Fibroblast of lung (primary cell): Measurements from ENCODE around the gene FHIT. TPM values are rescaled to one million over a fixed set of nuclear protein-coding genes. Genes with fewer than 3 reads are reported as not detected.

ENCODE experiments used
- DNase-seq, 2 donors: peaks; one replicate each; pipeline versions ENCODE4 v3.0.0 to v3.0.0-alpha.2; 2010; ENCODE audit warnings: low read depth in 2 of 2
- H2AFZ ChIP-seq: 2 replicates; pipeline ENCODE4 v1.5.1; 2012; ENCODE audit warnings: low read length, control low read depth, inconsistent platforms
- H3K27ac ChIP-seq: 2 replicates; pipeline ENCODE4 v1.5.1; 2011; ENCODE audit warnings: low read length, control low read depth; ENCODE audit not compliant: insufficient read depth
- H3K27me3 ChIP-seq: 2 replicates; pipeline ENCODE4 v1.5.1; 2011; ENCODE audit warnings: mild to moderate bottlenecking, low read length; ENCODE audit not compliant: control insufficient read depth, insufficient read depth
- H3K36me3 ChIP-seq: 2 replicates; pipeline ENCODE4 v1.5.1; 2011; ENCODE audit warnings: low read length; ENCODE audit not compliant: control insufficient read depth, insufficient read depth
- H3K4me1 ChIP-seq: 2 replicates; pipeline ENCODE4 v1.5.1; 2011; ENCODE audit warnings: low read length; ENCODE audit not compliant: control insufficient read depth, insufficient read depth; ENCODE audit errors: extremely low read depth
- H3K4me2 ChIP-seq: 2 replicates; pipeline ENCODE4 v1.5.1; 2011; ENCODE audit warnings: low read length, control low read depth; ENCODE audit not compliant: insufficient read depth; ENCODE audit errors: extremely low read depth
- H3K4me3 ChIP-seq, 4 experiments: fragments of 200-600 bp in 1 of 4; sonication (generic) in 1 of 4; replicated peaks in 1 of 4; 2 replicates each; pipeline ENCODE4 v1.5.1; 2011 to 2016; ENCODE audit warnings: low read length in 4 of 4, low read depth in 3 of 4, mild to moderate bottlenecking in 3 of 4, control low read depth in 2 of 4, inconsistent platforms in 1 of 4, mixed read lengths in 1 of 4; ENCODE audit not compliant: insufficient read depth in 1 of 4; ENCODE audit errors: control extremely low read depth in 1 of 4
- H3K79me2 ChIP-seq: 2 replicates; pipeline ENCODE4 v1.5.1; 2012; ENCODE audit warnings: mild to moderate bottlenecking, low read length, inconsistent platforms; ENCODE audit not compliant: control insufficient read depth, insufficient read depth
- H3K9ac ChIP-seq: 2 replicates; pipeline ENCODE4 v1.5.1; 2011; ENCODE audit warnings: mild to moderate bottlenecking, low read length, control low read depth; ENCODE audit not compliant: insufficient read depth
- H3K9me3 ChIP-seq: 2 replicates; pipeline ENCODE4 v1.5.1; 2012; ENCODE audit warnings: low read depth, low read length; ENCODE audit not compliant: control insufficient read depth, insufficient read depth
- H4K20me1 ChIP-seq: 2 replicates; pipeline ENCODE4 v1.5.1; 2011; ENCODE audit warnings: low read length; ENCODE audit not compliant: control insufficient read depth, insufficient read depth; ENCODE audit errors: extremely low read depth
- CTCF ChIP-seq, 2 donors: IDR thresholded peaks in 1 of 2; conservative IDR thresholded peaks in 1 of 2; 1 replicate in 1 of 2; 2 replicates in 1 of 2; pipeline ENCODE4 v1.5.1; 2011 to 2012; ENCODE audit warnings: low read length in 2 of 2, control low read depth in 1 of 2, inconsistent platforms in 1 of 2, low read depth in 1 of 2, mild to moderate bottlenecking in 1 of 2
- EZH2 ChIP-seq: IDR thresholded peaks from 2 replicates; pipeline ENCODE4 v1.5.1; 2012; ENCODE audit warnings: low read length, control low read depth, mild to moderate bottlenecking; ENCODE audit errors: missing control alignments
- polyA plus RNA-seq, 2 donors: library from polyadenylated mRNA; depleted of rRNA in 1 of 2; stranded (reverse) in 1 of 2; unstranded in 1 of 2; fragments of >200 nt; gene quantifications; 2 replicates each; pipeline ENCODE4 v1.2.1, GENCODE V29; 2011 to 2012; ENCODE audit warnings: missing spikeins in 1 of 2
- total RNA-seq: library from RNA; depleted of rRNA; stranded (reverse); fragments of >200 nt; gene quantifications from 2 replicates; pipeline ENCODE4 v1.2.1, GENCODE V29; 2014

FHIT gene
- total and polyA plus RNA-seq, 2 donors (not counting 1 experiment from before 2014, with no cell fraction given) = 0.79 to 2.1 TPM

GRCh38 chr3:60630953-60631352 lies 620.3 kb downstream of the FHIT start:
- Histone ChIP-seq H3K27ac (no peak overlapping the region), H3K36me3 (no peaks in the 10 kb centered on the region), H3K79me2 (no peaks in the 10 kb centered on the region), H3K9me3 (no peaks in the 10 kb centered on the region), H2AFZ (no peak overlapping the region), H4K20me1 (no peaks in the 10 kb centered on the region), H3K27me3 (no peaks in the 10 kb centered on the region), H3K4me2 (no peak overlapping the region), H3K4me1 (no peaks in the 10 kb centered on the region), H3K9ac (no peak overlapping the region), H3K4me3 (no peak overlapping the region)
- DNase-seq = no peak
- TF ChIP-seq EZH2 (no peak), CTCF (conservative IDR thresholded peaks at IDR 0.05 in 1 of 2, IDR thresholded peaks at IDR 0.05 in 1 of 2; ENCODE audit: low read depth in 1 of 2, low read length in 2 of 2) (no peak)

DNA sequence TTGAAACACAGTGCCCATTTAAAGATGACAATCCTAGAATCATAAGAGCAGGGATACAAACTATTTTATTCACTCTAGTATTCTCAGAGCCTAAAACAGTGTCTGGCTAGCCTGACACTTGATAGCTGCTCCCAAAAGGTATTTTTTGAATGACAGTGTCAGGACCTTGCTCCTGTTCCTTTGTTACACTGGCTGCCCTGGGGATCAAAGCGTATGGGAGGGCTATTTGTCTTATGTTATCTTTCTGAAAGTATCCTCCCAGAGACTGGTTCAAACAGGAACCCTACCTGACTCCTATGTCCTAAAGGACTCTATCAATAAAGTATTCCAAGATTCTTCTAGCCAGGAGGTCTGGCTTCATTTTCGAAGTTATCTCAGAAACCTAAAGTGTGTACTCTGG lies 621.4 kb downstream of the FHIT start:
- Histone ChIP-seq H3K27ac (no peak overlapping the region), H2AFZ (no peak overlapping the region), H3K9ac (no peak overlapping the region), H3K79me2 (no peaks in the 10 kb centered on the region), H3K4me1 (no peaks in the 10 kb centered on the region), H3K4me2 (no peak overlapping the region), H3K36me3 (no peaks in the 10 kb centered on the region), H3K4me3 (no peak overlapping the region), H3K9me3 (no peaks in the 10 kb centered on the region), H3K27me3 (no peaks in the 10 kb centered on the region), H4K20me1 (no peaks in the 10 kb centered on the region)
- TF ChIP-seq CTCF (conservative IDR thresholded peaks at IDR 0.05 in 1 of 2, IDR thresholded peaks at IDR 0.05 in 1 of 2; ENCODE audit: low read depth in 1 of 2, low read length in 2 of 2) = no peak
- TF ChIP-seq EZH2 = no peak
- no peak for DNase-seq

GRCh38 chr3:60622349-60622748 lies 628.9 kb downstream of the FHIT start:
- Histone ChIP-seq H3K4me1 (no peaks in the 10 kb centered on the region), H3K36me3 (no peaks in the 10 kb centered on the region), H3K4me2 (no peak overlapping the region), H2AFZ (no peak overlapping the region), H3K27ac (no peak overlapping the region), H3K27me3 (no peaks in the 10 kb centered on the region), H3K9ac (no peak overlapping the region), H4K20me1 (no peaks in the 10 kb centered on the region), H3K9me3 (no peaks in the 10 kb centered on the region), H3K79me2 (no peaks in the 10 kb centered on the region), H3K4me3 (no peak overlapping the region)
- no peak for TF ChIP-seq EZH2
- TF ChIP-seq CTCF (conservative IDR thresholded peaks at IDR 0.05 in 1 of 2, IDR thresholded peaks at IDR 0.05 in 1 of 2; ENCODE audit: low read depth in 1 of 2, low read length in 2 of 2) = no peak
- no peak for DNase-seq
